ENCODE measurements around the gene IPO11. TPM values are rescaled to one million over a fixed set of nuclear protein-coding genes. Genes with fewer than 3 reads are reported as not detected.

Gene IPO11
- total RNA-seq, 6 experiments from 2014 or later = 33.4 to 43.3 (median 38.4) TPM

- TF ChIP-seq CTCF (IDR thresholded peaks at IDR 0.05) = 0 out of 2 replicates have a peak, but pooled peaks have one; percentile 14
- H3K36me3 Mint-ChIP-seq (ENCODE audit: low read depth) = peaks cover 13% of the 10 kb centered on the region; the same call in 1 of the 2 replicates
- H3K4me3 Mint-ChIP-seq = no peak overlapping the region
- peaks cover 27% of the 10 kb centered on the region for H3K4me1 Mint-ChIP-seq (ENCODE audit: low read depth)
- peaks cover 1% of the 10 kb centered on the region; the same call in 1 of the 2 replicates for H3K27me3 Mint-ChIP-seq (ENCODE audit: insufficient read depth)
- no peaks in the 10 kb centered on the region for H3K9me3 Mint-ChIP-seq
- H3K27ac Mint-ChIP-seq = no peak overlapping the region
- no peak for DNase-seq
Measured at GRCh38 chr5:62589504-62589903, 176.9 kb downstream of the IPO11 start.

GRCh38 chr5:62590387-62590786 is 177.8 kb downstream of the IPO11 start:
- Mint-ChIP-seq H3K4me1 (ENCODE audit: low read depth) (peaks cover 32% of the 10 kb centered on the region), H3K27ac (no peak overlapping the region), H3K4me3 (no peak overlapping the region), H3K27me3 (ENCODE audit: insufficient read depth) (peaks cover 1% of the 10 kb centered on the region; the same call in 1 of the 2 replicates), H3K36me3 (ENCODE audit: low read depth) (peaks cover 20% of the 10 kb centered on the region; the same call in 1 of the 2 replicates), H3K9me3 (no peaks in the 10 kb centered on the region)
- DNase-seq = no peak
- TF ChIP-seq CTCF (IDR thresholded peaks at IDR 0.05) = no peak

GRCh38 chr5:62592558-62592957 is 180.0 kb downstream of the IPO11 start:
- H3K27me3 Mint-ChIP-seq (ENCODE audit: insufficient read depth) = peaks cover 1% of the 10 kb centered on the region; the same call in 1 of the 2 replicates
- peak overlapping the region; percentile 92 for H3K27ac Mint-ChIP-seq

GRCh38 chr5:62593331-62593730 is 180.8 kb downstream of the IPO11 start:
- peak; percentile 46 for DNase-seq
- no peak for TF ChIP-seq CTCF (IDR thresholded peaks at IDR 0.05)
- H3K4me3 Mint-ChIP-seq = no peak overlapping the region
- no peaks in the 10 kb centered on the region for H3K9me3 Mint-ChIP-seq
- peak overlapping the region; percentile 92 for H3K27ac Mint-ChIP-seq
- peaks cover 1% of the 10 kb centered on the region; the same call in 1 of the 2 replicates for H3K27me3 Mint-ChIP-seq (ENCODE audit: insufficient read depth)
- peaks cover 43% of the 10 kb centered on the region for H3K4me1 Mint-ChIP-seq (ENCODE audit: low read depth)
- peaks cover 19% of the 10 kb centered on the region; the same call in 1 of the 2 replicates for H3K36me3 Mint-ChIP-seq (ENCODE audit: low read depth)

More at GRCh38 chr5:62592558-62592957, 180.0 kb downstream of the IPO11 start:
- H3K4me3 Mint-ChIP-seq = no peak overlapping the region
- no peaks in the 10 kb centered on the region for H3K9me3 Mint-ChIP-seq
- DNase-seq = no peak
- peaks cover 20% of the 10 kb centered on the region; the same call in 1 of the 2 replicates for H3K36me3 Mint-ChIP-seq (ENCODE audit: low read depth)
- peaks cover 43% of the 10 kb centered on the region for H3K4me1 Mint-ChIP-seq (ENCODE audit: low read depth)
- TF ChIP-seq CTCF (IDR thresholded peaks at IDR 0.05) = no peak

- H3K4me1 Mint-ChIP-seq (ENCODE audit: low read depth) = peaks cover 43% of the 10 kb centered on the region
Measured at GRCh38 chr5:62594364-62594984, 181.9 kb downstream of the IPO11 start.

More at GRCh38 chr5:62594364-62594984, 181.9 kb downstream of the IPO11 start:
- no peak overlapping the region for H3K4me3 Mint-ChIP-seq
- DNase-seq = no peak
- no peaks in the 10 kb centered on the region for H3K27me3 Mint-ChIP-seq (ENCODE audit: insufficient read depth)
- TF ChIP-seq CTCF (IDR thresholded peaks at IDR 0.05) = no peak
- peaks cover 8% of the 10 kb centered on the region; the same call in 1 of the 2 replicates for H3K36me3 Mint-ChIP-seq (ENCODE audit: low read depth)
- H3K9me3 Mint-ChIP-seq = no peaks in the 10 kb centered on the region
- H3K27ac Mint-ChIP-seq = 0 out of 2 replicates have a peak overlapping the region, but pooled peaks have one; percentile 0

Measured in HFFc6 (cell line).